Measurements from ENCODE around the gene XYLT1.

DNA sequence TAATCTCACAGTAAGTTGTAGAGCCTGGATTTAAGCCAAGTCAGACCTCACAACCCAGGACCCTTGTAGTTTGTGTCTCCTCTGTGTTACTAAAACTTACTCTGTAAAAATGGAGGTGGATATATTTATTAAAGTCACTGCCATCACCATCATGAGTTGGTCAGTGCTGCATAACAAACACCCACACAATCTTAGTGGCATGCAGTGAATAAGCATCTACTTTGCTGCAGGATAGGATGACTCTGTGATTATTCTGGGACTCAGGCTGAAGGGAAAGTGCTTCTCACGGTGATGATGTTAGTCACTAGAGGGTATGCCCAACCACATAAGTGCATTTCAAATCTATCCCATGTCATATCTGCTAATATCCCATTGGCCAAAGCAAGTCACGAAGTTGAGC is 398.7 kb downstream of the XYLT1 start:
- TF ChIP-seq, protein P1, sequence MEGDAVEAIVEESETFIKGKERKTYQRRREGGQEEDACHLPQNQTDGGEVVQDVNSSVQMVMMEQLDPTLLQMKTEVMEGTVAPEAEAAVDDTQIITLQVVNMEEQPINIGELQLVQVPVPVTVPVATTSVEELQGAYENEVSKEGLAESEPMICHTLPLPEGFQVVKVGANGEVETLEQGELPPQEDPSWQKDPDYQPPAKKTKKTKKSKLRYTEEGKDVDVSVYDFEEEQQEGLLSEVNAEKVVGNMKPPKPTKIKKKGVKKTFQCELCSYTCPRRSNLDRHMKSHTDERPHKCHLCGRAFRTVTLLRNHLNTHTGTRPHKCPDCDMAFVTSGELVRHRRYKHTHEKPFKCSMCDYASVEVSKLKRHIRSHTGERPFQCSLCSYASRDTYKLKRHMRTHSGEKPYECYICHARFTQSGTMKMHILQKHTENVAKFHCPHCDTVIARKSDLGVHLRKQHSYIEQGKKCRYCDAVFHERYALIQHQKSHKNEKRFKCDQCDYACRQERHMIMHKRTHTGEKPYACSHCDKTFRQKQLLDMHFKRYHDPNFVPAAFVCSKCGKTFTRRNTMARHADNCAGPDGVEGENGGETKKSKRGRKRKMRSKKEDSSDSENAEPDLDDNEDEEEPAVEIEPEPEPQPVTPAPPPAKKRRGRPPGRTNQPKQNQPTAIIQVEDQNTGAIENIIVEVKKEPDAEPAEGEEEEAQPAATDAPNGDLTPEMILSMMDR (conservative IDR thresholded peaks at IDR 0.05) = no peak
- TF ChIP-seq EZH2 (IDR thresholded peaks at IDR 0.05; ENCODE audit: low read depth) = no peak

Measured in PC-9 (cell line).